GM23248 (cell line): ENCODE measurements around the gene POSTN. TPM values are rescaled to one million over a fixed set of nuclear protein-coding genes. Genes with fewer than 3 reads are reported as not detected.

ENCODE experiments used
- DNase-seq: peaks from one replicate; pipeline ENCODE4 v3.0.0-alpha.2; 2015
- H2AFZ ChIP-seq: fragments of 200-600 bp; sonication (generic); 2 replicates; pipeline ENCODE4 v1.6.1; 2016; ENCODE audit warnings: antibody characterized with exemption
- H3F3A ChIP-seq: fragments of 200-600 bp; sonication (generic); 2 replicates; pipeline ENCODE4 v1.6.1; 2016; ENCODE audit warnings: mild to moderate bottlenecking, antibody characterized with exemption, mixed run types; ENCODE audit not compliant: insufficient read depth
- H3K27ac ChIP-seq: fragments of 200-600 bp; sonication (generic); 2 replicates; pipeline ENCODE4 v1.5.1; 2016; ENCODE audit warnings: mild to moderate bottlenecking
- H3K27me3 ChIP-seq: fragments of 200-600 bp; sonication (generic); replicated peaks from 2 replicates; pipeline ENCODE4 v1.6.1; 2016; ENCODE audit warnings: mild to moderate bottlenecking; ENCODE audit not compliant: insufficient read depth
- H3K36me3 ChIP-seq: fragments of 200-600 bp; sonication (generic); 2 replicates; pipeline ENCODE4 v1.6.1; 2016; ENCODE audit warnings: low read depth, mild to moderate bottlenecking
- H3K4me1 ChIP-seq: fragments of 200-600 bp; sonication (generic); 2 replicates; pipeline ENCODE4 v1.6.1; 2016; ENCODE audit warnings: mild to moderate bottlenecking; ENCODE audit not compliant: insufficient read depth
- H3K4me2 ChIP-seq: fragments of 200-600 bp; sonication (generic); one replicate; pipeline ENCODE4 v1.6.1; 2016; ENCODE audit warnings: mild to moderate bottlenecking; ENCODE audit not compliant: unreplicated experiment
- H3K4me3 ChIP-seq: fragments of 200-600 bp; sonication (generic); 2 replicates; pipeline ENCODE4 v1.5.1; 2016; ENCODE audit warnings: mild to moderate bottlenecking
- H3K79me2 ChIP-seq: fragments of 200-600 bp; sonication (generic); 2 replicates; pipeline ENCODE4 v1.6.1; 2016; ENCODE audit warnings: mild to moderate bottlenecking; ENCODE audit not compliant: insufficient read depth
- H3K9ac ChIP-seq: fragments of 200-600 bp; sonication (generic); 2 replicates; pipeline ENCODE4 v1.6.1; 2016; ENCODE audit warnings: mild to moderate bottlenecking
- H3K9me2 ChIP-seq: fragments of 200-600 bp; sonication (generic); 2 replicates; pipeline ENCODE4 v1.6.1; 2016; ENCODE audit warnings: mixed run types, mild to moderate bottlenecking, moderate library complexity; ENCODE audit not compliant: insufficient read depth
- H3K9me3 ChIP-seq: fragments of 200-600 bp; sonication (generic); one replicate; pipeline ENCODE4 v1.6.1; 2017; ENCODE audit warnings: low read depth
- H4K20me1 ChIP-seq: fragments of 200-600 bp; sonication (generic); 2 replicates; pipeline ENCODE4 v1.6.0; 2016; ENCODE audit not compliant: insufficient read depth
- EZH2 ChIP-seq: fragments of 200-600 bp; sonication (generic); IDR thresholded peaks from 2 replicates; pipeline ENCODE4 v1.6.1; 2018; ENCODE audit warnings: antibody characterized with exemption, mild to moderate bottlenecking; ENCODE audit not compliant: insufficient read depth, poor library complexity, severe bottlenecking
- EZH2phosphoT487 ChIP-seq: fragments of 200-600 bp; sonication (generic); IDR thresholded peaks from 2 replicates; pipeline ENCODE4 v1.6.1; 2018; ENCODE audit warnings: antibody characterized with exemption, moderate library complexity, mild to moderate bottlenecking, low read depth; ENCODE audit not compliant: insufficient read depth
- WGBS, 2 experiments: methylation state at CpG; one replicate each; pipeline ENCODE4 v1.1.6; 2015 to 2017; ENCODE audit warnings: low lambda C conversion rate in 2 of 2, low coverage in 1 of 2; ENCODE audit errors: missing lambda C conversion rate in 2 of 2; 5-methylcytosine and 5-hydroxymethylcytosine counted together
- in situ Hi-C: fragments of 300-500 bp; cut with MboI; formaldehyde crosslinking; loops from 2 replicates; pipeline ENCODE4 v1.15.0; 2020
- polyA plus RNA-seq: library from polyadenylated mRNA; unstranded; fragments of >200 nt; fragmentation: Nextera tagmentation; extraction: Ambion mirVana; gene quantifications from 2 replicates; pipeline ENCODE4 v1.2.1, GENCODE V29; 2016
- total RNA-seq: library from RNA; depleted of rRNA; stranded (reverse); fragments of >200 nt; shearing (Covaris generic); gene quantifications from 2 replicates; pipeline ENCODE4 v1.2.3, GENCODE V29; 2014

The POSTN gene
- total and polyA plus RNA-seq, 2 experiments from 2014 or later, result 196 to 233 TPM

GRCh38 chr13:37539976-37540605, 58.5 kb downstream of the POSTN start:
- Histone ChIP-seq H3K4me1 (peaks cover 24% of the 10 kb centered on the region), H3K27ac (peak overlapping the region; percentile 74), H4K20me1 (no peaks in the 10 kb centered on the region), H3K9ac (peak overlapping the region; percentile 35), H3K4me2 (peak overlapping the region; percentile 70), H3K79me2 (no peaks in the 10 kb centered on the region), H3K4me3 (peak overlapping the region; percentile 25), H3K36me3 (no peaks in the 10 kb centered on the region), H3K27me3 (no peaks in the 10 kb centered on the region), H3F3A (peaks cover 33% of the 10 kb centered on the region), H3K9me2 (peaks cover 6% of the 10 kb centered on the region; the same call in 1 of the 2 replicates), H2AFZ (peak overlapping the region; percentile 40), H3K9me3 (no peaks in the 10 kb centered on the region)
- in situ Hi-C loops, result no loop called here
- 2% methylated on average over 3 of the region's 3 CpGs for WGBS, 2 experiments
- DNase-seq, result peak; percentile 91
- TF ChIP-seq EZH2 (no peak), EZH2phosphoT487 (no peak)

GRCh38 chr13:37539170-37539569, 59.4 kb downstream of the POSTN start:
- Histone ChIP-seq H3K9me2 (peaks cover 6% of the 10 kb centered on the region; the same call in 1 of the 2 replicates), H3K36me3 (no peaks in the 10 kb centered on the region), H3K27ac (peak overlapping the region; percentile 74), H3K79me2 (no peaks in the 10 kb centered on the region), H3K27me3 (no peaks in the 10 kb centered on the region), H3F3A (peaks cover 39% of the 10 kb centered on the region), H3K4me1 (peaks cover 31% of the 10 kb centered on the region), H3K4me2 (peak overlapping the region; percentile 70), H4K20me1 (no peaks in the 10 kb centered on the region), H3K9ac (no peak overlapping the region), H3K4me3 (no peak overlapping the region), H3K9me3 (no peaks in the 10 kb centered on the region), H2AFZ (0 out of 2 replicates have a peak overlapping the region, but pooled peaks have one; percentile 40)
- TF ChIP-seq EZH2phosphoT487 (no peak), EZH2 (no peak)
- DNase-seq, result peak; percentile 9
- WGBS, 2 experiments, result 75% methylated on average over 2 of the region's 2 CpGs
- in situ Hi-C loops, result no loop called here

GRCh38 chr13:37535501-37535900, 63.1 kb downstream of the POSTN start:
- no peak overlapping the region for H3K9ac ChIP-seq
- WGBS, 2 experiments, result 38 to 41% methylated on average over 2 of the region's 2 CpGs
- H3K27ac ChIP-seq, result no peak overlapping the region

GRCh38 chr13:37534676-37535075, 63.9 kb downstream of the POSTN start:
- in situ Hi-C loops, result no loop called here
- no peaks in the 10 kb centered on the region for H4K20me1 ChIP-seq
- H3K4me3 ChIP-seq, result no peak overlapping the region
- peak overlapping the region; percentile 53 for H3K9ac ChIP-seq
- H2AFZ ChIP-seq, result peak overlapping the region; percentile 63; the same call in 1 of the 2 replicates
- H3K79me2 ChIP-seq, result no peaks in the 10 kb centered on the region
- TF ChIP-seq EZH2phosphoT487, result no peak
- no peak for TF ChIP-seq EZH2
- WGBS, 2 experiments, result 97 to 100% methylated on average over 1 of the region's 1 CpG
- no peaks in the 10 kb centered on the region for H3K27me3 ChIP-seq
- peaks cover 6% of the 10 kb centered on the region; the same call in 1 of the 2 replicates for H3K9me2 ChIP-seq
- peaks cover 25% of the 10 kb centered on the region for H3K4me1 ChIP-seq
- no peak for DNase-seq
- no peaks in the 10 kb centered on the region for H3K9me3 ChIP-seq
- H3K4me2 ChIP-seq, result peak overlapping the region; percentile 60
- peak overlapping the region; percentile 81 for H3K27ac ChIP-seq
- no peaks in the 10 kb centered on the region for H3K36me3 ChIP-seq
- peaks cover 29% of the 10 kb centered on the region for H3F3A ChIP-seq

More at GRCh38 chr13:37535501-37535900, 63.1 kb downstream of the POSTN start:
- H3K4me1 ChIP-seq, result peaks cover 32% of the 10 kb centered on the region
- TF ChIP-seq EZH2phosphoT487, result no peak
- no peak for TF ChIP-seq EZH2
- H3K9me3 ChIP-seq, result no peaks in the 10 kb centered on the region
- H4K20me1 ChIP-seq, result no peaks in the 10 kb centered on the region
- H3K4me3 ChIP-seq, result no peak overlapping the region
- no peak overlapping the region for H2AFZ ChIP-seq
- no peaks in the 10 kb centered on the region for H3K79me2 ChIP-seq
- no peak for DNase-seq
- H3F3A ChIP-seq, result peaks cover 36% of the 10 kb centered on the region
- in situ Hi-C loops, result no loop called here
- no peaks in the 10 kb centered on the region for H3K36me3 ChIP-seq
- H3K9me2 ChIP-seq, result peaks cover 6% of the 10 kb centered on the region; the same call in 1 of the 2 replicates
- H3K4me2 ChIP-seq, result no peak overlapping the region
- no peaks in the 10 kb centered on the region for H3K27me3 ChIP-seq
